IPS-18c (cell line): ENCODE results near the gene SH3TC2.

Experiments used
- H3K4me3 ChIP-seq: 2 replicates; pipeline ENCODE4 v1.7.0; 2013; ENCODE audit warnings: low read depth, mild to moderate bottlenecking, low read length, moderate library complexity; ENCODE audit not compliant: insufficient read depth
- H3K9me3 ChIP-seq: one replicate; pipeline ENCODE4 v1.6.1; 2013; ENCODE audit warnings: mild to moderate bottlenecking, low read length, moderate library complexity; ENCODE audit not compliant: control insufficient read depth, insufficient read depth

Gene SH3TC2

GRCh38 chr5:148970876-148971275 lies 92.0 kb downstream of the SH3TC2 start:
- H3K9me3 ChIP-seq: no peaks in the 10 kb centered on the region
- H3K4me3 ChIP-seq: no peak overlapping the region

DNA sequence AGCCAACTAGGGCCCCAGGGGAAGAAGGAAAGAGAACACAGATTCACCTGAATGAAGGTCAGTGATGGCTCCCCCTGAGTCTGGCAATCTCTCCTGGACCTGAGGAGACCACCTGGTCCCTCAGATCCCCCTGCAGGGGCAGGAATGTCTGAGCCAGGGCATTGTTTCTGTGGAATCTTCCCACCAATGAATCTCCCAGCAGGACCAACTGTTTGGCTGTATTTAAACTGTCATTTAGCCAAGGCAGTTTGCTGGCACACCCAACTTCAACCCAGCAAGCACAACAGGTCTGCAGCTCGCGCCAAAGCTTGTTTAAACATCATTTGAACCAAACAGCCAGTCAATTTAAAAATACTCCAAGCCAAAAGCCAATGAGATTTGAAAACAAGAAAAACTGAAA lies 92.6 kb downstream of the SH3TC2 start:
- H3K9me3 ChIP-seq: no peaks in the 10 kb centered on the region
- H3K4me3 ChIP-seq: no peak overlapping the region

- Histone ChIP-seq H3K4me3 (no peak overlapping the region), H3K9me3 (no peaks in the 10 kb centered on the region)
Observed at GRCh38 chr5:148969291-148969690, 93.6 kb downstream of the SH3TC2 start.

DNA sequence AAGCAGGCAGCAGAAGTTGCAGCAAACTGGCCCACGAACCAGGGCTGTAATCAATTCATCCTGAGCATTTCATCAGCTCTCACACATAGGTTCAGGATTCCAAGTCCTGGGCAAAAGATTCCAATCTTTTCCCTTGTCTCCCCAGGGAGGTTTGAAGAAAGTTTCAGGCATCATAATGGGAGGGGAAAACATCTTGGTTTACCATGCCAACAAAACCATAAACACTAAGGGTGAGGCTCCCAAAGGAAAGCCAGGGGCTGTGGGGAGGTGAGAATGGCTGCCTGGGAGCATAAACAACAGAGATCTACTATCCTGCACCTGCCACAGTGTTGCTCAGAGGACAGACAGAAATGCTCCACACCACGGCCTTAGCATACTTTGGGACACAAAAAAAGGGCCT lies 94.6 kb downstream of the SH3TC2 start:
- Histone ChIP-seq H3K9me3 (no peaks in the 10 kb centered on the region), H3K4me3 (no peak overlapping the region)

DNA sequence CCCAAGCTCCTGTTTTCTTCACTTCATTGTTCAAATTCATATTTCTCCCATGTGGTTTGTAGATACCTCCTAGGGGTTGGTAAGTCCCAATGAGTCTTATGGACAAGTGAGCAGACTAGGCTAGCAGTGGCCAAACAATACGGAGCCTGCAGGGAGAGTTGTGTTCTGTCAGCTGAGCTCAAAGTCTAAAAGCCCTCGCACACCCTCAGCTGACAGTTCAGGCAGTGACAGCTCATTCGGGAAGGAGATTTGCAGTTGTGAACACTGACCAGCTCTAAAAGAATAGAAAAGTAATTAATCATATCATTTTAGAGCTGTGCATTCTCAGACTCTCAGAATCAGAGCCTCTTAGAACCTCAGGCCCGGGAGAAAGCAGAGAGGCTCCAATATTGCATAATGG lies 95.1 kb downstream of the SH3TC2 start:
- Histone ChIP-seq H3K9me3 (no peaks in the 10 kb centered on the region), H3K4me3 (no peak overlapping the region)

GRCh38 chr5:148966938-148967337 lies 95.9 kb downstream of the SH3TC2 start:
- no peaks in the 10 kb centered on the region for H3K9me3 ChIP-seq
- H3K4me3 ChIP-seq: no peak overlapping the region

GRCh38 chr5:148966348-148966747 lies 96.5 kb downstream of the SH3TC2 start:
- Histone ChIP-seq H3K9me3 (no peaks in the 10 kb centered on the region), H3K4me3 (no peak overlapping the region)

DNA sequence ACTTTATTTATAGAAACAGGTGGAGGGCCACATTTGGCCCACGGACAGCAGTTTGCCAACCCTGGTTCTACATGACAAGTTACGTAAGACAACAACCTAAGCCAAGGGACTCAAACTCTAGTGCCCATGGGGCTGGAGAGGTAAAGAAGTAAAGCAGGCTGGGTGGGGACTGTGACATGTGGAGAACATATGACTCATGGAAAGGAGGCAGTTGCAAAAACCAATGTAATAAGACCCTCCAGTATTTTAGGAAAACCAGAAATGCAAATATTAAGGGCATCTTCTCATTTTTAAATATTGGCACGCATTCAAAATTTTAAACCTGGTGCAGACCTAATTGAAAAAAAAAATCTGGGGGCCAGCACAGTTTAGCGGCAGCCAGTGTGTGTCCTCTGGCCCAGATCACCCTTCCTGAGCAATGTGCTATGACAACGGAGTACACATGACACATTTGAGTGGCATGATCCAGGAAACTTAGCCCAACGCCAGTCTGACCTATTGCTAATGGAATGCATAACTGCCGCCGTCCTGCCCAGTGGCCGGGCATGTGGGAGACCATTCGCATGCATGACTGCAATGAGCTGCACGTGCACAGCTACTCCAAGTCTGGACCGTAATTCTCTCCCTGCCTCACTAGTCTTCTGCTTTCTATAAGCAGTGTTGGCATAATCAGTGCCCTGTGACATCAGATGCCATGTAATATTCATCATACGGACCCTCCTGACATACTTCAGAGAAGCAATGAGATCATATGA lies 97.2 kb downstream of the SH3TC2 start:
- Histone ChIP-seq H3K9me3 (no peaks in the 10 kb centered on the region), H3K4me3 (no peak overlapping the region)

DNA sequence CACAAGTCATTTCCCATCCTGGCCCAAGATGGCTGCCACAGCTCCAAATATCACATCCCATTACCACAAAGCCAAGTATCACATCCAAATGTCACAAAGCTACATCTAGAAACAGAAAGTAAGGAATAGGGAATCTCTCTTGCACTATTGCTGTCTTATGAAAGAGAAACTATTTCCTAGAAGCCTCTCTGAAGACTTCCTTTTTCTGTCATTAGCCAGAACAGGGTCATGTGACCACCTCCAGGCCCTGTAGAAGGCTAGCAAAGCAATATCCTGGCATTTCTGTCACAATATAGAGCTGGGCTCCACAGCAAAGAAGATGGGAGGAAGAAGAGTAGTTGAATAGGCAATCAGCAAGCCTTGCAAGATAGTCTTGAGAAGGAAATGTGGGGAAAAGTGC lies 99.2 kb downstream of the SH3TC2 start:
- Histone ChIP-seq H3K4me3 (no peak overlapping the region), H3K9me3 (no peaks in the 10 kb centered on the region)

- Histone ChIP-seq H3K9me3 (no peaks in the 10 kb centered on the region), H3K4me3 (no peak overlapping the region)
Observed at GRCh38 chr5:148962761-148963324, 100.0 kb downstream of the SH3TC2 start.

- Histone ChIP-seq H3K4me3 (no peak overlapping the region), H3K9me3 (no peaks in the 10 kb centered on the region)
Observed at GRCh38 chr5:148962200-148962550, 100.7 kb downstream of the SH3TC2 start.

- Histone ChIP-seq H3K9me3 (no peaks in the 10 kb centered on the region), H3K4me3 (no peak overlapping the region)
Observed at GRCh38 chr5:148961261-148962199, 101.3 kb downstream of the SH3TC2 start.

DNA sequence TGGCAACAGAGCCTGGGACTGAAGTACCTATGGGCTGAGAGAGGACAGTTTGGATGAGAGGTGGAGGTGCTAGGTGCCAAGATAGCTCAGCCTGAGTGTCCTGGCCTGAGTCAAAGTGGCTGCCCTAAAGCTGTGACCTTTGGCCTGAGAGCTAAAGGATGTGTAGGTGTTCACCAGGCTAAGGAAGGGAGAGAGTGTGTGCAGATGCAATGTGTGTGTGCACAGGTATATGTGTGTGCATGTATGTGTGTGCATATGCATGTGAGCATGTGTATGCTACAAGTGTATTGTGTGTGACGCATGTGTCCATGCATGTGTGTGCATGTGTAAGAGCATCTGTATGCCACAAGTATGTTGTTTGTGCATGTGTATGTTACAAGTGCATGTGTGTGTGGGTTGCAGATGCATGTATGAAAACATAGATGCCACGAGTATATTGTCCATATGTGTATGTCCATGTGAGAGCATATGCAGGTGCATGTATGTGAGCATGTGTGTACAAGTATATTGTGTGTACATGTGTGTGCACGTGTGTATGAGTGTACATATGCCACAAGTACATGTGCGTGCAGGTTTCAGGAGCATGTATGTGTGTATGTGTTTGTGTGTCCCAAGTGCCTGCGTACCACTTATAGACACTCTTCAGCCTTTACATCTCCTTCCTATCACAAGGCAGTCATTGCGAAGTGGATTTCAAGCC lies 102.6 kb downstream of the SH3TC2 start:
- H3K9me3 ChIP-seq: peaks cover 2% of the 10 kb centered on the region
- H3K4me3 ChIP-seq: no peak overlapping the region

- H3K9me3 ChIP-seq: peaks cover 2% of the 10 kb centered on the region
Observed at GRCh38 chr5:148957591-148958202, 105.2 kb downstream of the SH3TC2 start.

GRCh38 chr5:148956477-148957385 lies 106.1 kb downstream of the SH3TC2 start:
- Histone ChIP-seq H3K9me3 (peaks cover 2% of the 10 kb centered on the region), H3K4me3 (no peak overlapping the region)

More at GRCh38 chr5:148957591-148958202, 105.2 kb downstream of the SH3TC2 start:
- no peak overlapping the region for H3K4me3 ChIP-seq
